HUES6 (cell line): ENCODE results near the gene CTAG2.
"Not testable (repeated sequence)": the region's sequence is repeated elsewhere in the genome, so short reads cannot be mapped to it uniquely, and the experiment has no call there.

Source experiments
- H3K27ac ChIP-seq: 2 replicates; pipeline ENCODE4 v1.7.0; 2013; ENCODE audit warnings: low read depth, mild to moderate bottlenecking, low read length, inconsistent platforms
- H3K27me3 ChIP-seq: 2 replicates; pipeline ENCODE4 v1.6.1; 2013; ENCODE audit warnings: low read length; ENCODE audit not compliant: control insufficient read depth, insufficient read depth
- H3K36me3 ChIP-seq: 2 replicates; pipeline ENCODE4 v1.6.1; 2013; ENCODE audit warnings: low read length; ENCODE audit not compliant: control insufficient read depth, insufficient read depth
- H3K4me1 ChIP-seq: 2 replicates; pipeline ENCODE4 v1.6.1; 2013; ENCODE audit warnings: low read length; ENCODE audit not compliant: control insufficient read depth, insufficient read depth
- H3K4me3 ChIP-seq: 2 replicates; pipeline ENCODE4 v1.5.1; 2013; ENCODE audit warnings: low read depth, low read length
- H3K9ac ChIP-seq: one replicate; pipeline ENCODE4 v1.6.1; 2013; ENCODE audit warnings: mild to moderate bottlenecking, low read length
- H3K9me3 ChIP-seq: 2 replicates; pipeline ENCODE4 v1.6.1; 2013; ENCODE audit warnings: low read depth, low read length; ENCODE audit not compliant: control insufficient read depth, insufficient read depth

The CTAG2 gene

DNA sequence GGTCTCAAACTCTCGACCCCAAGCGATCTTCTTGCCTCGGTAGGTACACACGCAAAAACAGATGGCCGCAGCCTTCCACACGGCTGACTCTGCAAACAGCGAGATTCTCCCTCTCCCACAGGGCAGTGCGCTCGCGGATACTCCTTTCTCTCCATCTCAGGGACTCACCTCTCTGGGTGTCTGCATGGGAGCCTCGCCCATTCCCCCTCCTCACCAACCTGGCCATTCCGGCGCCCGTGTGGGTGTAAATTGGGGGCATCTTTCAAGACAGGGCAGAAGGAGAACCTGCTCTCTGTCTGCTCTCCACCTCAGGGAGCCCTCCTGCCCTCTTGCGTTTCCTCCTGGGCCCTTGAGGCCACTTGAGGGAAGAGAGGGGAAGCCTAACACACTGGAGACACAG, 4.4 kb downstream of the CTAG2 start:
- Histone ChIP-seq H3K4me3 (no peak overlapping the region), H3K9ac (no peak overlapping the region), H3K27me3 (no peaks in the 10 kb centered on the region), H3K4me1 (peaks cover 6% of the 10 kb centered on the region; the same call in 1 of the 2 replicates), H3K27ac (no peak overlapping the region), H3K9me3 (peaks cover 9% of the 10 kb centered on the region; the same call in 1 of the 2 replicates), H3K36me3 (no peaks in the 10 kb centered on the region)

DNA sequence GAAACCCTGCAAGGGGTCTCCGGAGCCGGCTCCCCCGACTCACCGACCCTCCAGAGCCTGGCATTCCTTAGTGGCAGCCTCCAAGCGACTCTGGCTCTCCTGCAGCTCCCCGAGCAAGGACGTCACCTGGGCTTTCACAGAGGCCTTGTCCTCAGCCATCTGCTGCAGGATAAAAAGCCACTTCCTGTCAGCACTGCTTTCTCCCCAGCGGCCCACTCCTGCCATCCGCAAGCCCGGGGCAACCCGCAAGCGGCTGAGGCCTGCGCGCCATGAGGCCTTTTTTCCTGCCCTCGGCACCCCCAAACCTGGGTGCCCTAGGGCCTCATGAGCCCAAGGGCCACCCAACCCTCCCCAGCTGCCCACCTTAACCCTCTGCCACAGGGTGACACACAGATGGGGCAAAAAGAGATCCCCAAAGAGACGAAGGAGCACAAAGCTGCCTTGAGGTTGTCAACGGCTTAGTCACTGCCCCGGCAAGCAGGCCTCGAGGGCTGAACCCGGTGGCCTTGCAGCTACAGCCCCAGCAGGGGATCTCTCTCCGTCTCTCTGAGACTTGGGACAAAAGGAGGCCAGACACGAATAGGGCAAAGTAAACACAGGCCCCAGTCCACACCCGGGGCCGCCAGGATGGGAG, 7.5 kb downstream of the CTAG2 start:
- not testable (repeated sequence) for H3K4me3 ChIP-seq, H3K4me1 ChIP-seq, H3K27ac ChIP-seq, H3K27me3 ChIP-seq, H3K36me3 ChIP-seq, H3K9me3 ChIP-seq, H3K9ac ChIP-seq

DNA sequence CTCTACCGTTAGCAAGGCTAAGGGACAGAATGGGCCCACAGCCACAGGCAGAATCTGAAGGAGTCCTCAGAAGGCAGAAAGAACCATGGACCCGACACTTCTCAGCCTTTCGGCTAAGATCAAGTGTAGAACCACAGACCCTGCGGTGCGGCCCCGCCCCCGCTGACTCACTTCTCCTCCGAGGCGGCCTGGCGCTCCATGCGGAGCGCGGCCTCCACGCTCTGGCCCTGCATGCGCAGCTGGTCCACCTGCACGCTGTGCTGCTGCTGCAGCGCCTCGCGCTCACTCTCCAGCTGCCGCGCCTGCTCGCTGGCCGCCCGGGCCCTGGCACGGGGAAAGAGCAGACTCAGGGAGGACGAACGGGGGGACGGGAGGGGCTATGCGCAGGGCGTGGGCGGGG, 9.7 kb downstream of the CTAG2 start:
- H3K9me3 ChIP-seq, H3K36me3 ChIP-seq, H3K4me1 ChIP-seq, H3K9ac ChIP-seq, H3K27ac ChIP-seq, H3K4me3 ChIP-seq, H3K27me3 ChIP-seq: not testable (repeated sequence)

DNA sequence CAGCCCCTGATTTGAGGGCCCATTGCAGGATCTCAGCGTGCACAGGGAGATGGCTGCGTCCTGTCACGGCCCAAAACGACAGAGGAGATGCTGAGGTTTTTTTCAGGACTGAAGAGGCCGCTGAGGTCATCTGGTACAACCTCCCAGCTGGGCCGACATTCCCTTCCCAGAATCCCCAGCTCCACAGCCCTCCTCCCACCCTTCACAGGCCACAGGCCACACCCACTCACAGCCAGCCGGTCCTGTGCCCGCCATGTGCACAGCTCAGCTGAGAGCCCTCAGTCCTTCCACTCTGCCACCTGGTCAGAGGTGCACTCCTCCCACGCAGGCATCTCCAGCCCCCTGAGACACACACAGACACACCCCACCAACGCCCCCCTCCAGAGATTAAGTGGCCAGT, 11.6 kb downstream of the CTAG2 start:
- not testable (repeated sequence) for H3K9ac ChIP-seq, H3K4me3 ChIP-seq, H3K27me3 ChIP-seq, H3K27ac ChIP-seq, H3K36me3 ChIP-seq, H3K4me1 ChIP-seq, H3K9me3 ChIP-seq

DNA sequence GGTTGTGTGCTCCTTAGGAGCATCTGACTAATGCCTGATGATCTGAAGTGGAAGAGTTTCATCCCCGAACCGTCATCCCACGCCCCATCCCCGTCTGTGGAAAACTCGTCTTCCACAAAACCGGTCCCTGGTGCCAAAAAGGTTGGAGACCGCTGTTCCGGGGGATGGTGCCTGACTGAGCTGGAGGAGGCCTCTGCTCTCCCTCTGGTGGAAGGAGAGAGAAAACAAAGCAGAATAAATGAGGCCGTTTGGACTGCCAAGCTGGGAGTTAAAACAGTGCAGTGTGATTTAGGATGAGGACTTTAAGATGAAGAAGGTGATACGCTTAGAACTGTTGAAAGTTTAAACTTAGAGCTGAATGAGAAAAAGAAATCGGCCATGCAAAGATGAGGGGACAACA, 19.7 kb downstream of the CTAG2 start:
- not testable (repeated sequence) for H3K27me3 ChIP-seq, H3K27ac ChIP-seq, H3K9ac ChIP-seq, H3K36me3 ChIP-seq, H3K4me3 ChIP-seq, H3K4me1 ChIP-seq, H3K9me3 ChIP-seq

DNA sequence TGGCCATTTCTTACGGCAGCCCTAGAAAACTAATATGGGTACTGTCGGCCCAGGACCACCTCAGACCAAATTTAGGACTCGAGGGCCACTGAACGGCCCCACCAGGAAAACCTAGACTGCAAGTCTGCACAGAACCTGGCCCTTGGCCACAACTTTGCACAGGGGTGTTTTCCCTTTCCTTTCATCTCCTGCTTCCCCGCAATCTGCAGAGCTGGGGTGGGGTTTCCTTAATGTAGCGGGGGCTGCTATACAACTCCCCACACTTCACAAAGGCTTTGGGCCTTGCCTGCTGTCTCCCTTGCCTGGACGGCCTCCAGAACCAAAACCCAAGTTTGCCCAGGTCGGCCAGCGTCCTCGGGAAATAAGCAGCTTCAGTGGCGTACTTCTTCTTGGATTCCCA, 22.4 kb downstream of the CTAG2 start:
- not testable (repeated sequence) for H3K9me3 ChIP-seq, H3K4me3 ChIP-seq, H3K27me3 ChIP-seq, H3K9ac ChIP-seq, H3K4me1 ChIP-seq, H3K36me3 ChIP-seq, H3K27ac ChIP-seq

DNA sequence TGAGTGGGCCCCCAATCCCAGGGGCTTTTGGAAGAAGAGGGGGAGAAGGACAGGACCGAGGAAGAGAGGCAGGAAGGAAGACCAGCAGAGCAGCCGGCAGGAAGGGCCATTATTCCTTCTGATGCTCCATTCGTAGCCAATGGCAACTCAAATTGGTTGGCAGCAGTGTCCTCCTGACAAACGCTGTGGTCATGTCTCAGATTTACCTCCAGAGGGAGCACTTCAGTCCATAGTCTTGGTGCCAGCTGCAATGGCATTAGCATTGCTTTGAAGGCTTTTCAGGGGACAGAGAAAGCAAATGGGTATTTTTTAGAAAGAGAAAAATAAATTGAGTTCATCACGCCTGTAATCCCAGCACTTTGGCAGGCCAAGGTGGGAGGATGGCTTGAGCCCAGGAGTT, 24.4 kb downstream of the CTAG2 start:
- H3K36me3 ChIP-seq, H3K27me3 ChIP-seq, H3K9me3 ChIP-seq, H3K4me3 ChIP-seq, H3K4me1 ChIP-seq, H3K9ac ChIP-seq, H3K27ac ChIP-seq: not testable (repeated sequence)

DNA sequence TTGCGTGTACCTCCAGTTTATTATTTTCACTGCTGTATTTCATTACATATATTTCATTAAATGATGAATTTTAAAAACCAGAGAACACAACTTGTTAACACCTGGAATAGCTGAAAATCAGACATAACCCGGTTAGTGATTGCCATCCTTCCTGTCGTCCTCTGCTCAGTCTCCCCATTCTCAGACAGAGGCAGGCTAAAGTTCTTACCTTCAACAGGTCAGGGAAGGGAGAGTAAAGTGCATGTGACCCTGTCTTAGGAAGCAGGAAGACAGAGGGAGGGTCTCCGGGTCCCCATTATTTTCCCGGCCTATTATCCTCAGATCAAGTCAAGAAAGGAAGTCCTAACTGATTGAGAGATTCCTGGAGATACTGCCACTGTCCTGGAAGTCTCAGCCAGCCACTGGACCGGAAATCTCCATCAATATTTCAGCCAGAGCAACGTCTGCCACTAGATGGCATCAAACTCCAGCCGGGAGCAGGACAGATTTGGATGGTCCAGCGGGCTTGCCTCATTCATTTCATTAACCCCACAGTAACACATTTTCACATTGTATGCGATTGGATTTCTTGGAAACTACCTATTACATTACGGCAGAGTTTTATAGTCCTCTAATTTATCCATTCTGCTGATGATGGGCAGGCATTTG, 32.5 kb downstream of the CTAG2 start:
- not testable (repeated sequence) for H3K4me3 ChIP-seq, H3K27ac ChIP-seq, H3K36me3 ChIP-seq, H3K9me3 ChIP-seq, H3K4me1 ChIP-seq, H3K27me3 ChIP-seq, H3K9ac ChIP-seq

DNA sequence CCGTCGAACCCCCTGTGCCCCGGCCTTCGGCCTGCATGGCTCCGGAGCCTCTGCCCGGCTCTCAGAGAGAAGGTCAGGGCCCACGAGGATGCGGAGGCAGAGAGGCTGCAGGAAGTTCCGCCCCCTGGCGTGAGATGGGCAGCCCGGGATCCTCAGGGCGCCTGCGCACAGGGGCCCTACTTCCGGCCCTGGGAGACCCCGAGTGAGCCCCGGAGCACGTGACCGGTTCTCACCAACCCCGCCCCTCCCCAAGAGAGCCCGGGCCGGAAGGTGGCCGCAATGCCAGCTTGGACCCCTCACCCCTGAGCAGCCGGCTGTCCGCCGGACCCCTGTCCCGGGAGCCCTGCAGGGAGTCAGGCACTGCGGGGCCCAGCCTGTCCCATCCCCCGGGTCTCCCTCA, 34.2 kb downstream of the CTAG2 start, which contains the start of gene CTAG1B:
Gene CTAG1B, minus strand, starts transcription at position 101 of the 400 bp plus-strand sequence. Its CDS starts 64 bp downstream, at position 37.
- not testable (repeated sequence) for H3K27me3 ChIP-seq, H3K4me1 ChIP-seq, H3K9ac ChIP-seq, H3K27ac ChIP-seq, H3K4me3 ChIP-seq, H3K9me3 ChIP-seq, H3K36me3 ChIP-seq

DNA sequence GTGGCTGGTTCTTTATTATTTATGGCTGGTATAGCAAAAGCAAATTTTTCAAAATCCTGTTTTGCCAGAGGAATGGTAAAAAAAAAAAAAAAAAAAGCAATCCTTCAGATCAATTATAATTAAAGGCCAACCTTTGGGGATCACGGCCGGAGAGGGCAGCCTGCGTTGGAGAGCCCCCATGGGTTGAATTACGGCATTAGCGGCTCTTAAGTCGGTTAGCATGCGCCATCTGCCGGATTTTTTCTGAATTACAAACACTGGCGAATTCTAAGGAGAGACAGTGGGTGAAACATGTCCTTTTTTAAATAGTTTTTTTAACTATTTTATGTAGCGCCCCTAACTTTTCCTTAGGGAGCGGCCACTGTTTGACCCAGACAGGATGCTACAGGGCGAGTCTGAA, 39.8 kb downstream of the CTAG2 start:
- not testable (repeated sequence) for H3K36me3 ChIP-seq, H3K27me3 ChIP-seq, H3K9me3 ChIP-seq, H3K4me1 ChIP-seq, H3K4me3 ChIP-seq, H3K9ac ChIP-seq, H3K27ac ChIP-seq

DNA sequence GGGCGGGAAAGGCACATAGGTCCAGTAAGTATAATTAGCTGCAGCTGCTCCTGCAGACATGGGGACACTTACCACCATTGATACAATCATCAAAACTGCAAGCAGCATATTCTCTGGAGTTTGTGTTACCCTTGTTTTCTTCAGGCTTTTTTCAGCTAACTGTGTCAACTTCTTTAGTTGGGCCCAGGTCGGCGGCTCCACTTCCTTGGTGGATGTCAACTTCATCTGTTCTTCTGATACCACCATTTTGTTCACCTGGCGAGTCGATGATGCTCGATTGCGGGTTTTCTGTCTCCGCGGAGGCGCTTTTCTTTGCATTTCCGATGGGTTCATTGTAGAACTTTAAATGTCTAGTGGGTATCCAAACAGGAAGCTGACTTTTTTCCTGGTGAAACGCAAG, 42.2 kb downstream of the CTAG2 start:
- not testable (repeated sequence) for H3K9ac ChIP-seq, H3K4me1 ChIP-seq, H3K27ac ChIP-seq, H3K27me3 ChIP-seq, H3K36me3 ChIP-seq, H3K4me3 ChIP-seq
- peaks cover 21% of the 10 kb centered on the region; the same call in 1 of the 2 replicates for H3K9me3 ChIP-seq

DNA sequence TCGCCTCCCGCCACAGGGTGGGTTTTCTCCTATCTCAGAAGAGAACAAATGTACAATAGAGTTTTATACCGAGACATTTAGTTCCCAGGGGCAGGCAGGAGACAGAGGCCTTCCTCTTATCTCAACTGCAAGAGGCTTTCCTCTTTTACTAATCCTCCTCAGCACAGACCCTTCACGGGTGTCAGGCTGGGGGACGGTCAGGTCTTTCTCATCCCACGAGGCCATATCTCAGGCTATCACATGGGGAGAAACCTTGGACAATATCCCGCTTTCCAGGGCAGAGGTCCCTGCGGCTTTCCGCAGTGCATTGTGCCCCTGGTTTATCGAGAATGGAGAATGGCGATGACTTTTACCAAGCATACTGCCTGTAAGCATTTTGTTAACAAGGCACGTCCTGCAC, 44.6 kb downstream of the CTAG2 start:
- H3K4me3 ChIP-seq, H3K4me1 ChIP-seq, H3K27ac ChIP-seq, H3K9ac ChIP-seq, H3K27me3 ChIP-seq, H3K36me3 ChIP-seq: not testable (repeated sequence)
- peaks cover 28% of the 10 kb centered on the region for H3K9me3 ChIP-seq
